ENCODE data around the gene FARSB. TPM values are rescaled to one million over a fixed set of nuclear protein-coding genes. Genes with fewer than 3 reads are reported as not detected.

FARSB gene
- total RNA-seq, 1 experiment from 2014 or later: 72.1 TPM

DNA sequence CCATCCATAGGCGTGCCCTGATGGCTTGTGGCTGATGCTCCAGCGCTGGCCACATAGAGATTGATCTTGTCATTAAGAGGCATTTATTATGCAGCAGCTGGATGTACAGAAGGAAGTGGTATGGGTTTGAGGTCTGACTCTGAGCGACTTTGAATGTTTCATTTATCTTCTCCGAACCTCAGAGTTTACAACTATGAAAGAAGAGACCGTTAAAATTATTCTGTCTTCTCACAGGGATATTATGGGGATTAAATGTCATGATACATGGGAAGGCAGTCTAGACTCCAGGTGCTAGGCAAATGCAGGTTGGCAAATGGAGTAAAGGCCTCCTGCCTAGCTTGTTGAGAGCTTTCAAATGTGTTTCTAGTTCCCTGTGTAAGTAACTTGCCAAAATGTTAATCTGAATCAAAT lies 45.8 kb upstream of the FARSB start:
- TF ChIP-seq, protein P1, sequence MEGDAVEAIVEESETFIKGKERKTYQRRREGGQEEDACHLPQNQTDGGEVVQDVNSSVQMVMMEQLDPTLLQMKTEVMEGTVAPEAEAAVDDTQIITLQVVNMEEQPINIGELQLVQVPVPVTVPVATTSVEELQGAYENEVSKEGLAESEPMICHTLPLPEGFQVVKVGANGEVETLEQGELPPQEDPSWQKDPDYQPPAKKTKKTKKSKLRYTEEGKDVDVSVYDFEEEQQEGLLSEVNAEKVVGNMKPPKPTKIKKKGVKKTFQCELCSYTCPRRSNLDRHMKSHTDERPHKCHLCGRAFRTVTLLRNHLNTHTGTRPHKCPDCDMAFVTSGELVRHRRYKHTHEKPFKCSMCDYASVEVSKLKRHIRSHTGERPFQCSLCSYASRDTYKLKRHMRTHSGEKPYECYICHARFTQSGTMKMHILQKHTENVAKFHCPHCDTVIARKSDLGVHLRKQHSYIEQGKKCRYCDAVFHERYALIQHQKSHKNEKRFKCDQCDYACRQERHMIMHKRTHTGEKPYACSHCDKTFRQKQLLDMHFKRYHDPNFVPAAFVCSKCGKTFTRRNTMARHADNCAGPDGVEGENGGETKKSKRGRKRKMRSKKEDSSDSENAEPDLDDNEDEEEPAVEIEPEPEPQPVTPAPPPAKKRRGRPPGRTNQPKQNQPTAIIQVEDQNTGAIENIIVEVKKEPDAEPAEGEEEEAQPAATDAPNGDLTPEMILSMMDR (conservative IDR thresholded peaks at IDR 0.05; ENCODE audit: low read depth, low read length): no peak
- no peak for TF ChIP-seq EZH2 (IDR thresholded peaks at IDR 0.05; ENCODE audit: borderline replicate concordance, low read depth, low read length, poor library complexity, severe bottlenecking)
- Histone ChIP-seq H3K4me1 (ENCODE audit: insufficient read depth, low read length, poor library complexity, severe bottlenecking) (no peaks in the 10 kb centered on the region), H3K27me3 (replicated peaks; ENCODE audit: insufficient read depth, low read depth, low read length, poor library complexity) (no peaks in the 10 kb centered on the region), H3K27ac (ENCODE audit: low read depth, low read length, poor library complexity, severe bottlenecking) (no peak overlapping the region), H3K4me3 (ENCODE audit: low read depth, low read length, poor library complexity, severe bottlenecking) (no peak overlapping the region), H3K36me3 (ENCODE audit: insufficient read depth, low read length, poor library complexity, severe bottlenecking) (no peaks in the 10 kb centered on the region), H3K9me3 (ENCODE audit: low read depth, low read length, poor library complexity, severe bottlenecking) (no peaks in the 10 kb centered on the region)
- ChIA-PET POLR2A (ENCODE audit: low non-redundant PET) (no interaction called here), CTCF (interaction anchor here (0.7 kb wide), 1 partner anchor 192 kb away, joined by 3 read pairs; no protein-coding TSS in a partner anchor)
- DNase-seq (ENCODE audit: low spot score): no peak
- intact Hi-C loops (cut with micrococcal nuclease; ENCODE audit: unreplicated experiment): no loop called here
- BruUV-seq (replicated peaks): no TSS peak

DNA sequence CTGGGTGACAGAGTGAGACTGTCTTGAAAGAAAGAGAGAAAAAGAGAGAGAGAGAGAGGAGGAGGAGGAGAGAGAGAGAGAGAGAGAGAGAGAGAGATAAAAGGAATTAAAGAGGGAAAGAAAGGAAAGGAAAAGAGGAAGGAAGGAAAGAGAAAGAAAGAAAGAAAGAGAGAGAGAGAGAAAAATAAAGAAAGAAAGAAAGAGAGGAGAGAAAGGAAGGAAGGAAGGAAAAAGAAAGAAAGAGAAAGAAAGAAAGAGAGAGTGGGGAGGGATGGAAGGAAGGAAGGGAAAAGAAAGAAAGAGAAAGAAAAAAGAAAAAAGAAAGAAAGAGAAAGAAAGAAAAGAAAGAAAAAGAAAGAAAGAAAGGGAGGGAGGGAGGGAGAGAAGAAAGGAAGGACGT lies 45.3 kb upstream of the FARSB start:
- CTCF ChIA-PET: no interaction called here

DNA sequence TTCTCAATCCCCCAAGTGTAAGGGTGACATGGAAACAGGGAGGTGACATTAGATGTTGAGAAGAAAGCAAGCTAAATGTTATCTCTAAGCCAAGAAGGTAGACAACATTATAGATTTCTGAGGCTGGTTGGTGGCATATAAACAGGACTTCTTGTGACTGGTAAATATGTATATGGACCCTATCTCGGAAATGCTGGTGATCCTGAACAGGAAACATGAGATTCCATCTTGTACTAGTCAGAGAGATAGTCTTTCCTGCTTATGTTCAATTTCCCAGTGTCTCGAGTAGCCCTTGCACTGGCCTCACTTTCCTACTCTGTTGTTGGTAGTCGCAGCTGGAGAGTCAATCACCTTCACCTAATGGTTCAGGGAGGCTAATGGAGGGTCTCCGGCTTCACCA lies 42.4 kb upstream of the FARSB start:
- Histone ChIP-seq H3K27ac (ENCODE audit: low read depth, low read length, poor library complexity, severe bottlenecking) (no peak overlapping the region), H3K27me3 (replicated peaks; ENCODE audit: insufficient read depth, low read depth, low read length, poor library complexity) (no peaks in the 10 kb centered on the region), H3K4me1 (ENCODE audit: insufficient read depth, low read length, poor library complexity, severe bottlenecking) (peaks cover 7% of the 10 kb centered on the region), H3K9me3 (ENCODE audit: low read depth, low read length, poor library complexity, severe bottlenecking) (no peaks in the 10 kb centered on the region), H3K4me3 (ENCODE audit: low read depth, low read length, poor library complexity, severe bottlenecking) (no peak overlapping the region), H3K36me3 (ENCODE audit: insufficient read depth, low read length, poor library complexity, severe bottlenecking) (no peaks in the 10 kb centered on the region)
- intact Hi-C loops (cut with micrococcal nuclease; ENCODE audit: unreplicated experiment): loop anchor here (10.0 kb wide), 1 partner anchor 1097 kb away; no protein-coding TSS in a partner anchor
- POLR2A ChIA-PET (ENCODE audit: low non-redundant PET): interaction anchor here (0.7 kb wide), 1 partner anchor 565 kb away, joined by 7 read pairs; no protein-coding TSS in a partner anchor
- no TSS peak for BruUV-seq (replicated peaks)
- no peak for DNase-seq (ENCODE audit: low spot score)
- CTCF ChIA-PET: no interaction called here
- TF ChIP-seq EZH2 (IDR thresholded peaks at IDR 0.05; ENCODE audit: borderline replicate concordance, low read depth, low read length, poor library complexity, severe bottlenecking): no peak
- TF ChIP-seq, protein P1 (conservative IDR thresholded peaks at IDR 0.05; ENCODE audit: low read depth, low read length): no peak

More for the DNA sequence above, 45.3 kb upstream of the FARSB start:
- Histone ChIP-seq H3K4me3 (ENCODE audit: low read depth, low read length, poor library complexity, severe bottlenecking) (no peak overlapping the region), H3K36me3 (ENCODE audit: insufficient read depth, low read length, poor library complexity, severe bottlenecking) (no peaks in the 10 kb centered on the region), H3K27me3 (replicated peaks; ENCODE audit: insufficient read depth, low read depth, low read length, poor library complexity) (no peaks in the 10 kb centered on the region), H3K4me1 (ENCODE audit: insufficient read depth, low read length, poor library complexity, severe bottlenecking) (no peaks in the 10 kb centered on the region), H3K9me3 (ENCODE audit: low read depth, low read length, poor library complexity, severe bottlenecking) (no peaks in the 10 kb centered on the region), H3K27ac (ENCODE audit: low read depth, low read length, poor library complexity, severe bottlenecking) (no peak overlapping the region)
- TF ChIP-seq, protein P1 (conservative IDR thresholded peaks at IDR 0.05; ENCODE audit: low read depth, low read length): no peak
- TF ChIP-seq EZH2 (IDR thresholded peaks at IDR 0.05; ENCODE audit: borderline replicate concordance, low read depth, low read length, poor library complexity, severe bottlenecking): no peak
- intact Hi-C loops (cut with micrococcal nuclease; ENCODE audit: unreplicated experiment): no loop called here
- POLR2A ChIA-PET (ENCODE audit: low non-redundant PET): interaction anchor here (0.7 kb wide), 1 partner anchor 22 kb away, joined by 14 read pairs; no protein-coding TSS in a partner anchor
- no TSS peak for BruUV-seq (replicated peaks)
- no peak for DNase-seq (ENCODE audit: low spot score)
